H1 (cell line): ENCODE results near the gene FAM98A. TPM values are rescaled to one million over a fixed set of nuclear protein-coding genes. Genes with fewer than 3 reads are reported as not detected.

Experiments used
- CTCF ChIA-PET: fragments of 300-600 bp; sonication (Branson Sonifier 250); formaldehyde crosslinking; loops from one replicate; lab custom pipeline; 2021; ENCODE audit not compliant: partially characterized antibody; lab: Charles Lee
- POLR2A ChIA-PET: fragments of 300-600 bp; sonication (Branson Sonifier 250); formaldehyde crosslinking; loops from one replicate; lab custom pipeline; 2021; ENCODE audit warnings: inconsistent platforms; ENCODE audit not compliant: partially characterized antibody; lab: Charles Lee
- DNase-seq, 2 experiments: peaks; one replicate each; pipeline versions ENCODE4 v3.0.0 to v3.0.0-alpha.2; 2010 to 2022; ENCODE audit warnings: low spot score in 2 of 2, low read depth in 1 of 2, mixed read lengths in 1 of 2
- FAIRE-seq: peaks from 2 replicates; lab custom pipeline; 2011; peaks lifted over from hg19 to GRCh38; lab: Jason Lieb, UNC
- H2AFZ ChIP-seq: 2 replicates; pipeline ENCODE4 v1.8.1; 2012; ENCODE audit warnings: low read length, inconsistent platforms
- H2AK5ac ChIP-seq: 2 replicates; pipeline ENCODE4 v1.6.1; 2013; ENCODE audit warnings: low read depth, low read length
- H2BK120ac ChIP-seq: replicated peaks from 2 replicates; pipeline ENCODE3; 2013; ENCODE audit warnings: low read depth, low read length, inconsistent platforms
- H2BK12ac ChIP-seq: 2 replicates; pipeline ENCODE4 v1.6.1; 2013; ENCODE audit warnings: low read depth, low read length
- H2BK15ac ChIP-seq: 2 replicates; pipeline ENCODE4 v1.6.1; 2013; ENCODE audit warnings: low read length
- H2BK20ac ChIP-seq: 2 replicates; pipeline ENCODE4 v1.6.1; 2013; ENCODE audit warnings: low read length
- H2BK5ac ChIP-seq: 2 replicates; pipeline ENCODE4 v1.6.1; 2013; ENCODE audit warnings: low read depth, low read length
- H3K14ac ChIP-seq: 2 replicates; pipeline ENCODE4 v1.6.1; 2013; ENCODE audit warnings: inconsistent platforms; ENCODE audit not compliant: insufficient read length
- H3K18ac ChIP-seq: 2 replicates; pipeline ENCODE4 v1.6.1; 2013; ENCODE audit warnings: low read length; ENCODE audit errors: extremely low read depth
- H3K23ac ChIP-seq: 2 replicates; pipeline ENCODE4 v1.6.1; 2013; ENCODE audit warnings: inconsistent platforms; ENCODE audit not compliant: insufficient read length
- H3K23me2 ChIP-seq: 2 replicates; pipeline ENCODE4 v1.6.1; 2013; ENCODE audit warnings: low read depth, low read length
- H3K27ac ChIP-seq: 2 replicates; pipeline ENCODE4 v1.6.1; 2011; ENCODE audit warnings: low read depth, low read length, inconsistent platforms
- H3K27me3 ChIP-seq, 4 experiments: replicated peaks in 1 of 4; 1 replicate in 1 of 4; 2 replicates in 3 of 4; pipeline versions ENCODE4 v1.6.1 to v1.8.1; 2011 to 2013; ENCODE audit warnings: low read length in 3 of 4, mild to moderate bottlenecking in 3 of 4, inconsistent platforms in 2 of 4, mixed read lengths in 2 of 4, moderate library complexity in 1 of 4; ENCODE audit not compliant: control insufficient read depth in 3 of 4, insufficient read depth in 3 of 4; ENCODE audit errors: extremely low read depth in 1 of 4
- H3K36me3 ChIP-seq, 4 experiments: 2 replicates each; pipeline versions ENCODE4 v1.6.1 to v1.8.1; 2011 to 2013; ENCODE audit warnings: mild to moderate bottlenecking in 4 of 4, low read length in 3 of 4, moderate library complexity in 2 of 4, control low read depth in 1 of 4, inconsistent platforms in 1 of 4; ENCODE audit not compliant: insufficient read depth in 4 of 4, control insufficient read depth in 2 of 4
- H3K4ac ChIP-seq: replicated peaks from 2 replicates; pipeline ENCODE3; 2013; ENCODE audit warnings: low read length, low read depth, mixed read lengths, inconsistent platforms; ENCODE audit not compliant: insufficient read length
- H3K4me1 ChIP-seq, 4 experiments: replicated peaks in 1 of 4; 1 replicate in 1 of 4; 2 replicates in 3 of 4; pipeline versions ENCODE4 v1.6.1 to v1.8.1; 2011 to 2013; ENCODE audit warnings: low read length in 3 of 4, inconsistent platforms in 2 of 4, mixed read lengths in 1 of 4; ENCODE audit not compliant: insufficient read depth in 4 of 4, control insufficient read depth in 3 of 4
- H3K4me2 ChIP-seq, 2 experiments: 2 replicates each; pipeline versions ENCODE4 v1.6.1 to v1.8.1; 2011 to 2013; ENCODE audit warnings: low read depth in 2 of 2, low read length in 2 of 2, control low read depth in 1 of 2, inconsistent platforms in 1 of 2, mild to moderate bottlenecking in 1 of 2; ENCODE audit not compliant: insufficient read depth in 1 of 2
- H3K4me3 ChIP-seq, 4 experiments: fragments of 200-600, 300-600 bp in 1 of 4; sonication (generic), shearing (Covaris generic), sonication (Bioruptor Twin) in 1 of 4; 2 replicates each; pipeline versions ENCODE4 v1.5.1 to v1.8.1; 2011 to 2016; ENCODE audit warnings: low read length in 4 of 4, low read depth in 3 of 4, control low read depth in 2 of 4, inconsistent platforms in 2 of 4, mild to moderate bottlenecking in 2 of 4, mixed read lengths in 1 of 4, moderate library complexity in 1 of 4; ENCODE audit not compliant: insufficient read depth in 2 of 4; ENCODE audit errors: extremely low read depth in 1 of 4
- H3K56ac ChIP-seq: replicated peaks from 2 replicates; pipeline ENCODE3; 2013; ENCODE audit warnings: low read depth, mild to moderate bottlenecking, mixed read lengths, low read length, inconsistent platforms; ENCODE audit not compliant: insufficient read length
- H3K79me1 ChIP-seq: 2 replicates; pipeline ENCODE4 v1.6.1; 2013; ENCODE audit warnings: low read depth, low read length, control low read depth
- H3K79me2 ChIP-seq, 2 experiments: 2 replicates each; pipeline versions ENCODE4 v1.6.1 to v1.8.1; 2012 to 2013; ENCODE audit warnings: low read length in 2 of 2, mild to moderate bottlenecking in 2 of 2, inconsistent platforms in 1 of 2; ENCODE audit not compliant: insufficient read depth in 2 of 2, control insufficient read depth in 1 of 2
- H3K9ac ChIP-seq, 4 experiments: replicated peaks in 1 of 4; 1 replicate in 1 of 4; 2 replicates in 3 of 4; pipeline versions ENCODE4 v1.6.1 to v1.8.1; 2011 to 2013; ENCODE audit warnings: low read depth in 3 of 4, low read length in 3 of 4, control low read depth in 2 of 4, mild to moderate bottlenecking in 2 of 4, moderate library complexity in 2 of 4, inconsistent platforms in 1 of 4; ENCODE audit errors: extremely low read depth in 1 of 4
- H3K9me3 ChIP-seq, 2 experiments: 2 replicates each; pipeline versions ENCODE4 v1.6.1 to v1.8.1; 2012 to 2013; ENCODE audit warnings: mild to moderate bottlenecking in 2 of 2, moderate library complexity in 2 of 2, control low read depth in 1 of 2, inconsistent platforms in 1 of 2, low read depth in 1 of 2, low read length in 1 of 2, mixed read lengths in 1 of 2; ENCODE audit not compliant: insufficient read depth in 2 of 2
- H4K20me1 ChIP-seq, 2 experiments: replicated peaks in 1 of 2; 2 replicates each; pipeline versions ENCODE3 to v1.8.1; 2011 to 2013; ENCODE audit warnings: inconsistent platforms in 2 of 2, low read length in 2 of 2, mild to moderate bottlenecking in 1 of 2; ENCODE audit not compliant: insufficient read depth in 2 of 2, control insufficient read depth in 1 of 2
- H4K5ac ChIP-seq: 2 replicates; pipeline ENCODE4 v1.6.1; 2013; ENCODE audit warnings: low read length, low read depth, mixed read lengths, inconsistent platforms; ENCODE audit not compliant: insufficient read length
- H4K8ac ChIP-seq: 2 replicates; pipeline ENCODE4 v1.8.0; 2013; ENCODE audit warnings: mild to moderate bottlenecking, moderate library complexity, low read length, inconsistent platforms; ENCODE audit not compliant: insufficient read depth; ENCODE audit errors: extremely low read depth
- H4K91ac ChIP-seq: replicated peaks from 2 replicates; pipeline ENCODE3; 2013; ENCODE audit warnings: low read length, mixed read lengths, inconsistent platforms; ENCODE audit not compliant: insufficient read length
- CTCF ChIP-seq, 3 experiments: IDR thresholded peaks; 1 replicate in 2 of 3; 2 replicates in 1 of 3; pipeline versions ENCODE4 v1.5.1 to v1.6.1; 2011; ENCODE audit warnings: low read length in 3 of 3, mild to moderate bottlenecking in 3 of 3, inconsistent platforms in 2 of 3, low read depth in 1 of 3, moderate library complexity in 1 of 3; ENCODE audit not compliant: insufficient read depth in 1 of 3; ENCODE audit errors: control extremely low read depth in 1 of 3
- EZH2 ChIP-seq: fragments of 200-600 bp; sonication (generic); IDR thresholded peaks from 2 replicates; pipeline ENCODE4 v1.7.1; 2012; ENCODE audit warnings: low read depth, mild to moderate bottlenecking, moderate library complexity, low read length, inconsistent platforms; ENCODE audit not compliant: severe bottlenecking
- JUND ChIP-seq: IDR thresholded peaks from 2 replicates; pipeline ENCODE4 v1.6.1; 2011; ENCODE audit warnings: mild to moderate bottlenecking, improper control_type of control experiment, low read length
- KDM5A ChIP-seq: fragments of 200-600 bp; IDR thresholded peaks from 2 replicates; pipeline ENCODE4 v1.7.1; 2012; ENCODE audit warnings: mild to moderate bottlenecking, low read length, inconsistent platforms, mixed read lengths
- NRF1 ChIP-seq: IDR thresholded peaks from 2 replicates; pipeline ENCODE4 v1.6.1; 2011; ENCODE audit warnings: mild to moderate bottlenecking, low read depth, low read length, improper control_type of control experiment
- RBBP5 ChIP-seq: IDR thresholded peaks from 2 replicates; pipeline ENCODE4 v1.7.1; 2012; ENCODE audit warnings: low read depth, mild to moderate bottlenecking, inconsistent platforms, low read length, moderate library complexity, borderline replicate concordance
- ZNF274 ChIP-seq: IDR thresholded peaks from 2 replicates; pipeline ENCODE4 v1.7.0; 2012; ENCODE audit warnings: low read length, borderline replicate concordance; ENCODE audit errors: extremely low read depth
- WGBS, 2 experiments: shearing (Covaris generic) in 1 of 2; methylation state at CpG; one replicate each; pipeline versions ENCODE4 v1.1.6 to v1.1.7; 2013 to 2015; ENCODE audit warnings: low lambda C conversion rate in 2 of 2, mixed read lengths in 2 of 2, inconsistent platforms in 1 of 2, low coverage in 1 of 2, missing lambda C conversion rate in 1 of 2; ENCODE audit not compliant: insufficient replicate concordance in 2 of 2, insufficient coverage in 1 of 2, insufficient read length in 1 of 2; ENCODE audit errors: extremely low coverage in 1 of 2, missing lambda C conversion rate in 1 of 2; 5-methylcytosine and 5-hydroxymethylcytosine counted together
- polyA plus RNA-seq, 7 experiments: library from polyadenylated mRNA; depleted of rRNA in 3 of 7; stranded (reverse) in 5 of 7; unstranded in 2 of 7; fragments of >200 nt in 5 of 7; fragments of 200-250 nt in 2 of 7; gene quantifications; 1 replicate in 5 of 7; 2 replicates in 1 of 7; 4 replicates in 1 of 7; pipeline versions ENCODE4 v1.2.1 to v1.2.3, GENCODE V29; 2011 to 2013; ENCODE audit warnings: missing spikeins in 2 of 7, mixed read lengths in 2 of 7
- total RNA-seq: library from RNA; stranded (reverse); fragmentation: NEBNext Ultra II Directional; extraction: Animal tissue kit (Norgen Biotek cat#: 25700); gene quantifications from 2 replicates; pipeline ENCODE4 v1.2.1, GENCODE V29; 2021

Gene FAM98A
- total and polyA plus RNA-seq, 2 of the 8 experiments (the other 6 are each of a cell fraction or from before 2014, with no cell fraction given): 53.2 to 103 TPM

- Histone ChIP-seq H2BK5ac (no peak overlapping the region), H2BK12ac (no peak overlapping the region), H3K27me3 (no peaks in the 10 kb centered on the region), H3K23me2 (peaks cover 10% of the 10 kb centered on the region), H4K8ac (no peak overlapping the region), H3K36me3 (peaks cover 0 to 30% (median 17%) of the 10 kb centered on the region in 4 experiments; a peak in 5 of 8 replicates), H2BK20ac (no peak overlapping the region), H3K56ac (no peak overlapping the region), H3K27ac (no peak overlapping the region), H3K4ac (no peak overlapping the region), H4K91ac (no peak overlapping the region), H2AFZ (no peak overlapping the region), H3K9ac (no peak overlapping the region), H3K23ac (no peak overlapping the region), H3K4me1 (peaks cover 0 to 7% (median 1%) of the 10 kb centered on the region in 4 experiments; a peak in 5 of 7 replicates), H3K9me3 (no peaks in the 10 kb centered on the region), H2BK15ac (no peak overlapping the region), H3K79me2 (peaks cover 0 to 52% of the 10 kb centered on the region in 2 experiments; a peak in 2 of 4 replicates), H4K20me1 (no peaks in the 10 kb centered on the region), H4K5ac (no peak overlapping the region), H2AK5ac (no peak overlapping the region), H3K18ac (no peak overlapping the region), H3K4me3 (no peak overlapping the region), H3K4me2 (no peak overlapping the region; a peak in 1 of 4 replicates), H3K79me1 (peaks cover 2% of the 10 kb centered on the region; the same call in 1 of the 2 replicates), H3K14ac (no peak overlapping the region), H2BK120ac (no peak overlapping the region)
- no peak for DNase-seq
- ChIA-PET POLR2A (no interaction called here), CTCF (no interaction called here)
- 90% methylated on average over 3 of the region's 3 CpGs; no CpG with 5 or more reads in 1 of the 2 experiments for WGBS, 2 experiments
- no peak for TF ChIP-seq EZH2
- TF ChIP-seq CTCF (IDR thresholded peaks at IDR 0.05; ENCODE audit: control extremely low read depth in 1 of 3, insufficient read depth in 1 of 3, low read depth in 1 of 3, low read length in 3 of 3): no peak
- no peak for TF ChIP-seq JUND
- no peak for TF ChIP-seq KDM5A
- TF ChIP-seq NRF1: no peak
- no peak for TF ChIP-seq RBBP5
- TF ChIP-seq ZNF274: no peak
- no peak for FAIRE-seq
Observed at GRCh38 chr2:33597026-33597425, 2.1 kb downstream of the FAM98A start.
